GM19043 (cell line): ENCODE results near the gene VPS35L.
"Not testable (repeated sequence)": the region's sequence is repeated elsewhere in the genome, so short reads cannot be mapped to it uniquely, and the experiment has no call there.

Experiments used
- ATAC-seq: cut with Tn5 transposase; IDR thresholded peaks from one replicate; pipeline ENCODE4 v1.9.1; 2021; ENCODE audit warnings: low read depth; ENCODE audit not compliant: unreplicated experiment

VPS35L gene

DNA sequence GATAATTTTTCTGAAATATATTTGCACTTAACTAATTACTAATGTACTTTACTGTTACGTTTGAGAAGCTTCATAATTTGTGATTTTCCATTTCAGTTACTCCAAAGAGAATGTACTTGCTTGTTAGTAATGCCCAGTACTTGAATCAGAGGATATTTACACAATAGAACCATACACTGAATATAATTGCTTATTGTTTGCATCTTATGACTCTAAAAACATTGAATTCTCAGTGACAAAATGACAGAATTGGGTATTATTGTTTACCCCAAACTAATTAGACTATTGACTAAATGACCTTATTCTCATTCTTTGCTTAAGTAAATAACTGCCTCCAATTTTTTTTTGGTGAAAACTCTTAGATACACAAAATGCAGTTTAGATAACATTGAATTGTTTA lies 22.9 kb upstream of the VPS35L start:
- ATAC-seq = no peak

DNA sequence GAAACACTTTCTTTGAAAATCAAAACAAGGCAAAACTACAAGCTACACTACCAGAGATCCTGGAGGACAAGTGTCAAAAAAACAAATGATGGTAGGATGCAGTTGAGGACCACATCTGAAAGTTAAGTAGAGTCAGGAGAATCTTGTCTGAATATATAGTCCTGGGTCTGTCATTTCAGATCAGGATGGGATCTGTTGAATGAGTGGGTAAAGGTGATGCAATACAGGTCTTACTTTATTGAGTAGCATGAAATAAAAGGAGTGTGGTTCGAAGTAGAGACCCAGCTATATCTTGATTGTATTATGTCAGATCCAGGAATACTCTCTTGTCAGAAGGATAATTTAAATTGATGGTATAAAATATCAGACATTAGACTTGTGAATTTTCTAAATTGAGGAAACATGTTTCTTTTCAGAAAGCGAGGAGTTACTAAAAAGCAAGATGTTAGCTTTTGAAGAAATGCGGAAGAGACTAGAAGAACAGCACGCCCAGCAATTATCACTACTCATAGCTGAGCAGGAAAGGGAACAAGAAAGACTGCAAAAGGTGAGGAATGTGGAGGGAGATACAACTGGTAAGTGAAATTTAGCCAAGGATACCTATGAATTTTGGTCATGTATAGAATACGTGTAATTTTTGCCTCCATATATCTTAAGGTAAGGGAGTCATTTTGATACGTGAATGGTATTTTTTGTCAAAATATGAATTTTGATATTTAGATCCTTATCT lies 15.1 kb upstream of the VPS35L start:
- no peak for ATAC-seq

DNA sequence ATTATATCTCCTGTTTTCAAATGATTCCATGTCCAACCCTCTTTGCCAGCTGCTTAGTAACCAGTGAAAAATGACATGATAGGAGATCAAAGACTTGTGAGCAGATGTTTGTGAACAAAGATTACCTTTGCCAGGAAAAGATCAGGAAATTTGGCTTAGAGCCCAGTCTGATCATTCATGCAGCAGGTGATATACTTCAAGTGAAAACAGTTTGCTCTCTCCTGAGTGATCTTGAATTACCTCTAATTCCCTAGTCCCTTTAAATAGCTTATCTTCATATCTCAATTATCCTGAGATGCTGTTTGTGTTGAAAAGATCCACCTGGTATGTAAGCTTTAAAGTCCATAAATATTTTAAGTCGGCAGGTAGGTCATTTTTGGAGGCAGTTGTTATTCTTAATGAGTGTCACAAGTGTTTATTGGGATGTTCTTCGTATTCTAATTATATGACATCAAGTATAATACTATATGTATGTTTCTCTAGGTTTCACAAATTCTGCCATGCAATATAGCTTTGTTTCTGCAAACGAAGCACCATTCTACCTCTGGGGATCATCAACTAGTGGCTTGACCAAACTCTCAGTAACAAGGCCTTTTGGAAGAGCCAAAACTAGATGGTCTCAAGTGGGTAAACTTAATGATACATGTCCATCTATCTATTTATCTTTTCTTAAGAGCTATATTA lies 13.2 kb upstream of the VPS35L start:
- no peak for ATAC-seq

DNA sequence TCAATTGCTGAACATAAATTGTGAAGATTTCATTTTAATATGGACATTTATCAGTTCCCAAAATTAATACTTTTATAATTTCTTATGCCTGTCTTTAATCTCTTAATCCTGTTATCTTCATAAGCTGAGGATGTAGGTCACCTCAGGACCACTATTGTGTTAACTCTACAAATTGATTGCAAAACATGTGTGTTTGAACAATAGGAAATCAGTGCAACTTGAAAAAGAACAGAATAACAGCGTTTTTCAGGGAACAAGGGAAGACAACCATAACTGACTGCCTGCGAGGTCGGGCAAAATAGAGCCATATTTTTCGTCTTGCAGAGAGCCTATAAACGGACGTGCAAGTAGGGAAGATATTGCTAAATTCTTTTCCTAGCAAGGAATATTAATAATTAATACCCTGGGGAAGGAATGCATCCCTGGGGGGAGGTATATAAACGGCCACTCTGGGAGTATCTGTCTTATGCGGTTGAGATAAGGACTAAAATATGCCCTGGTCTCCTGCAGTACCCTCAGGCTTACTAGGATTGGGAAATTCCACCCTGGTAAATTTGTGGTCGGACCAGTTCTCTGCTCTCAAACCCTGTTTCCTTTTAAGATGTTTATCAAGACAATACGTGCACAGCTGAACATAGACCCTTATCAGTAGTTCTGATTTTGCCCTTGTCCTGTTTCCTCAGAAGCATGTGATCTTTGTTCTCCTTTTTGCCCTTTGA lies 12.1 kb upstream of the VPS35L start:
- not testable (repeated sequence) for ATAC-seq

DNA sequence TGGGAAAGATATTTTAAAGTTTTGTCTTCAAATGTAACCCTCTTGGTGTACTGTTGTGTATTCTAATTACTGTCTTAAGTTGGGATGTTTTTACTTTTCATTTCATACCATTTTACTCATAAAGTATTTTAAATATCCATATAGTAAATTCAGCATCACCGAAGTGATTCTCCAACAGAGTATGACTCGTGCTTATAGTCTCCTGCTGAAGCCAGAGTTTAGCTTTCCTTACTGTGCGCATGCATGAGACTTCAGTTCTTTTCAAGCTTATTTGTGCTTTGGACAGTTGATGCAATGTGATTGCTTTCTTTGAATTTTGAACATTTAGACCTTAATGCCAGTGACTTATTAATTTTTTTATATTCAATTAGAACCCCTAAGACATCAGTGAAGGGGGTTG lies 7.4 kb upstream of the VPS35L start:
- no peak for ATAC-seq

DNA sequence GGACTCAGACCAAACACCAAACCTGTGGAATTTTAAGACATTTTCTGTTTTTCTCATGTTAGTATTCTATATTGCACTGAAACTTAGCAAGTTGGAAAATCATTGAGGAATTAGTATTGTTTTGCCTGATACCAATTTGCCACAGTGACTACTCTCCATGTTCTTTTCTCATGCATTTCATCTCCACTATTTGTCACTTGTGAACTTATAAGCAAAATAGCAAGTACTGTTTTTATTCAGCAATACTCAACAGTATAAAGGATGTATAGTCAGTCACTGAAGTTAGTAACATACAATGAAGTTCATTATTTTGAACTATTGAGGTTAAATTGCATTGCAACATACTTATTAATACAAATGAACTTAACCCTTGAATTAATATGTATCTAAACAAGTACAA lies 5.8 kb upstream of the VPS35L start:
- no peak for ATAC-seq

DNA sequence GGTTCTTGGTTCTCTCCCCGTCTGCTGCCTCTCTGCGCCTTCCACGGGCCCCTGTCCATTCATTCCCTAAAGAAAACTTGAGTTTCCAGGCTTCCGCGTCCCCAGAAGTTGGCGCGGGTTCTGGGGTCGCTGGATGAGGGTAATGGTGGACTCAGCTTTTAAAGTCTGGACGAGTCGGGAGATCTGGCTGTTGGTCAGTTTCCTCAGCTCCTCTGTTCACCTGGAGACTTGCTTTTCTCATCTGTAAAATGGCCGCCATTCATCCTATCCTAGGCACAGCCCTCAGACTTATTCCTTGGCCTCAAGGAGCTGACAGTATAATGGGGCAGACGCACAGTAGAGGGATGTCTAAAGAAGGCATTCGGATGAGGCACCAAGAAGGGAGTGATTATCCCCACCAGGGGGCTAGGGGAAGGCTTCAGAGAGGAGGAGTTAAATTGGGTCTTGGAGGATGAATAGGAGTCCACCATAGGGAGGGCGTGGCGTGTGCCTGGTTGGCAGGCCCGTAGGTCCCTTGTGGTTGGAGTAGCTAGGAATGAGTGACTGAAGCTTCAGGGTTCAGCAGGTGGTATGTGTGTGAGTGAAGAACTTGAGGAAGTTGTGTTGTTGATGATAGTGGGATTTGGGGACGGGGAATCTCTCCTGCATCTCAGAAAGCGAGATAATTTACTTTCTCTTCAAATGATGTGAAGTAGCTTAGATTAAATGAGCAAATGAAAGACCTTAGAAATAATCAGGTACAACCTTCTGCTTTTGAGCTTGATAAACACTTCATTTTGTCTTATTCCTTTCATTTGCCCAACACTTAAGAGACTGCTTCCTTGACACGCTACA lies 652 bp downstream of the VPS35L start:
- no peak for ATAC-seq

DNA sequence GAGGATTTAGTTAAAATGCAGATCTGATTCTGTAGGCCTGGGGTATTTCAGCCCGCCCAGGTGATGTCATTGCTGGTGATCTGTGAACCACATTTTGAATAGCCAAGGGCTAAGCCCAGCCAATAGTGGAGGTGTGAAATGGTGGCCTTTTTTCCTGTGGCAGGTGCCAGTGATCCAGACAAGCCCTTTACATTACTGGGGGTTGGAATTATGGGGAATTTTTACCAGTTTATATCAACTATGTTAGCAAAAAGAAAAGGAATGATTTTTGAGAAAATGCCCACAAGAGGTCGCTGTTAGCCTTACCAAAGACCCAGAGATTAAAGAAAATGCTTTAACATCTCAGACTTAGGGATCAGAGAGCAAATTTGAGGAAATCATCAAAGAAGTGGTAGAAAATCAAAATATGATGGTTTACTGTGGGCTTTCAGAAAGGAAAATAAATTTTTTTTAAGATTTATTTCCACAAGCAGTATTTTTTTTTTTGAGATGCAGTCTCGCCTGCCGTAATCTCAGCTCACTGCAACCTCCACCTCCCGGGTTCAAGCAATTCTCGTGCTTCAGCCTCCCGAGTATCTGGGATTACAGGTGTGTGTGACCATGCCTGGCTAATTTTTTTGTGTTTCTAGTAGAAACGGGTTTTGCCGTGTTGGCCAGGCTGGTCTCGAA lies 3.9 kb downstream of the VPS35L start:
- ATAC-seq = no peak

DNA sequence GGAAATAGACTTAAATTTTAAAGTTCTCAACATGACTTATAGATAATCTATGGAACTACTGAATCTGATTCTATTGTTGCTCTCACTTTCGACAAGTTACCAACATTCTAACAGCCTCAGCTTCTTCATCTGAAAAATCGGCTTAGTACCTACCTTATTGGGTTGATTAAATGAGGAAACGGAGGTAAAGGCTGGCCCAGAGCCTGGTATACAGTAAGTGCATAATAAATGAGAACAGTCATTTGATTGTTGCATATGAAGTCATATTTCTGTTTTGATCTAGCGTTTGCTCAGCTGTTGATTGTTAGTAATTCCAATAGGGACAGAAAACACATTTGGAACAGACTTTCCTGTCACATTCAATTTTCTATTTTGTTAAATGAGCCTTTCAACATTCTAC lies 4.6 kb downstream of the VPS35L start:
- ATAC-seq = no peak

DNA sequence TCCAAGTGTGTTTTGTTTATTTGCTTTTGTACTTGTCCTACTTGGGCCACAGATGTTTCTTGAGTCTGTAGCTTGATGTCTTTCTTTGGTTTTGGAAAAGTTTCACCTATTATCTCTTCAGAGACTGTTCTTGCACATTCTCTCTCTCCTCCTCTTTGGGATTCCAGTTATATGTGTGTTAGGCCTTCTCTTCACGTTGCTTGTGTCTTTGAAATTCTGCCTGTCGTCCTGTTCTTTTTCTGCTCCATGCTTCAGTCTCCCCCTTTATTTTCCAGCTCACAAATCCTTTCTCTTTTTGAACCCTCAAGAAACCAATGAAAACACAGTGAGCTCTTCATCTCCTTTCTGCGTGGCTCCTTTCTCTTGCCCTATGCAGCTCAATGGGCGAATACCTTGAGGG lies 7.9 kb downstream of the VPS35L start:
- ATAC-seq = no peak

DNA sequence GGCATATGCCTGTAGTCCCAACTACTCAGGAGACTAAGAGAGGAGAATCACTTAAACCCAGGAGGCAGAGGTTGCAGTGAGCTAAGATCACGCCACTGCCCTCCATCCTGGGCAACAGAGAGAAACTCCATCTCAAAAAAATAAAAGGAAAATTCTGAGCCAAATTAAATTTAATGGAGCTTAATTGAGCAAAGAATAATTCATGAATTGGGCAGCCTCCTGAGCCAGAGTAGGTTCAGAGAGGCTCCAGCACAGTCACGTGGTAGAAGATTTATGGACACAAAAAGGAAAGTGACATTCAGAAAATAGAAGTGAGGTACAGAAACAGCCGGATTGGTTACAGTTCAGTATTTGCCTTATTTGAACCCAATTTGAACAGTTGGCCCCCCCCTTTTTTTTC lies 10.9 kb downstream of the VPS35L start:
- ATAC-seq = no peak

DNA sequence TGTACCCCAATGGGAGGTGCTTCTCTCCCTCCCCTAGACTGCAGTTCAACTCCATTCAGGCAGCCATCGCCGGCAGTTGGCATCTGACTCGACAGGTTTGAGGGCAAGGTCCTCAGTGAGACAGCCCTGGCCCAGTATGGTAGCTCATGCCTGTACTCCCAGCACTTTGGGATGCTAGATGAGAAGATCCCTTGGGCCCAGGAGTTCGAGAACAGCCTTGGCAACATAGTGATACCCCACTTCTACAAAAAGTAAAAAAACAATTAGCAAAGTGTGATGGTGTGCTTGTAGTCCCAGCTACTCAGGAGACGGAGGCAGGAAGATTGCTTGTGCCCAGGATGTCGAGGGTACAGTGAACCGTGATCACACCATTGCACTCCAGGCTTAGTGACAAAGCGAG lies 12.1 kb downstream of the VPS35L start:
- no peak for ATAC-seq

DNA sequence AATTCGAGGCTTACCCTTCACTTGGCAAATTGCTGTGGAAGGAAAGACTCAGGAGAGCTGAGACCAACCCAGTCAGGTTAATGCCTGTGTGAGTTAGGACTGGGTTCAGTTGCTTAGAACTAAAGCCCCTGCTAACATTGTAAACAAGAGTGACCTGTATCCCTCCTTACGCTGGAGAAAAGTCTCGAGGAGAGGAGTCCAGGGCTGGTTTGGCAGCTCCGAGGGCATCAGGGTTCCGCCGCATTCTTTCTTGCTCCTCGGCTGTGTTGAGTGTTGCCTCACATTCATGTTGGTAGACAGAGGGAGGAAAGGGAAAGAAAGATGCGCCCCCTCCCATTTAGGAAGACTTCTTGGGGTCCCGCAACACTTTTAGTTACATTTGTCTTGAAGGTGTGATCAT lies 18.5 kb downstream of the VPS35L start:
- no peak for ATAC-seq

DNA sequence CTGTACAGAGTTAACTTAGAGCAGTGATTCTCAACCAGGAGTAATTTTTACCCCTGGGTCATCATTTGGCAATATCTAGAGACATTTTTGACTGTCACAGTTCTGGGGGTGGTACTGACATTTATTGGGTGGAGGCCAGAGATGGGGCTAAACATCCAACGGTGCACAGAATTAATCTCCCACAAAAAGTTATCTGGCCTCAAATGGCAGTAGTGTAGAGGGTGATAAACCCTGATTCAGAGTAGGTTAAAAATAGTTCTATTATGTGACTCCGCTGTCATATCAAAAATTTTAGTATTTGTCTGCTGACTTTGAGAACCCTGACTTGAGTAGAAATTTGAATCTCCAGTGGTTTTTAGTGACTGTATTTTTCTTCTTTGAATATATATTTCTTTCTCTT lies 19.1 kb downstream of the VPS35L start:
- ATAC-seq = no peak

DNA sequence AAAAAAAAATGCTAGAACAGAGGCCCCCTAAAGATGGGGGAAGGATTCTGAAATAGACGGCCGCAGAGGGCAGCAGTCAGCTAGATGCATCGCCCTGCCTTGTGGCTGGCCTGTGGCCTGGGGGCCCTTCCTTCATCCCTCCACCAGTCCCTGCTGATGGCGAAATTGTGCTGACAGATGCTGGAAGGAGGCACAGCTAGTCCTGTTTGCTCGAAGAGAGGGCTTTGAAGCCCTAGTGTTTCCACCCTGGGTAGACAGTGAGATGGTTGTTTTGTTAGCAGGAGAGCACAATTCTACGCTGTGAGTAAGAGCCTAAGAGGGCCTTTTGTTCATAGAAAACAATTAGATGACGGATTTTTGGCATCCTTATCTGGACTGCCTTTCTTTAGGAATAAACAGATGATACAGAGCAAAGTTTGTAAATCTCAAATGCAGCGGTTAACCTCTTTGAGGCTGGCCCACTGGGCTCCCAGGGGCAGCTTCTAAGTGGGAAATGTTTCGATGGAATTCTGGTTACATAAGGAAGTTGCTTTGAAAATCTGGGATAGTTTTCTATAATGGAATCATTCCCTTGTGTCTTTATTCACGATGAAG lies 23.0 kb downstream of the VPS35L start:
- ATAC-seq = no peak

DNA sequence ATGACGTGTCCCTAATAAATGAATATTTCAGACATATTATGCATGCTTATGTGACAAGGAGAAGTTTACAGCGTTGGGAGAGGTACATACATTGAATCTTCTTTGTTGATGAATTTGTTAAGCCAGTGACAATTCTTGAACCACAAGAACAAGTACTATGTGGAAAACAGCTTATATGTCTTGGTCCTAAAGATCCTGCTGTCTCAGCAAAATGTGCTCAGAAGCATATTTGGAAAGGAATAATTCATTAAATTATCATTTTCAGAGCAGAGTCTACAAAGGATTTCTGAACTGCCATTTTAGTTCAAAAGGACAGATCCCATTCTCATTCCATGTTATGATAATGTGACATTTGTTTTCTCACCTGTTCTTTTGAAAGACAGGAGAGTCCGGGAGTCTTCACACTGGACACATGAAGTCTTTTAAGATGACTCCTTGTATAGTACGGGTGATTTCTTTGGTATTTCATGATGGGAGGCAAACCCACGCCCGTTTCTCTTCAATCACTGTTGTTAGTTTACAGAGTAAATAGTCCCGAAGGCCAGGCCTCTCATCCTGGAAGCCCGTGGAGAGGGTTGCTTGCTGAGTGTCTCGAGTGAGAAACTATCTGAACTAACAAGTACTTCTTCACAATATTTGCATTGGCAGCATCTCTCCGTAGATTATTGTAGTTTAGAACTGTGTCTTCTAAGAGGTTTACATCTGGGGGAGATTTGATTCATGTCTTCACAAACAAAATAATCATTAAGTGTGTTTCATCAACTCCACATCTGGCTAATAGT lies 26.7 kb downstream of the VPS35L start:
- ATAC-seq = no peak

DNA sequence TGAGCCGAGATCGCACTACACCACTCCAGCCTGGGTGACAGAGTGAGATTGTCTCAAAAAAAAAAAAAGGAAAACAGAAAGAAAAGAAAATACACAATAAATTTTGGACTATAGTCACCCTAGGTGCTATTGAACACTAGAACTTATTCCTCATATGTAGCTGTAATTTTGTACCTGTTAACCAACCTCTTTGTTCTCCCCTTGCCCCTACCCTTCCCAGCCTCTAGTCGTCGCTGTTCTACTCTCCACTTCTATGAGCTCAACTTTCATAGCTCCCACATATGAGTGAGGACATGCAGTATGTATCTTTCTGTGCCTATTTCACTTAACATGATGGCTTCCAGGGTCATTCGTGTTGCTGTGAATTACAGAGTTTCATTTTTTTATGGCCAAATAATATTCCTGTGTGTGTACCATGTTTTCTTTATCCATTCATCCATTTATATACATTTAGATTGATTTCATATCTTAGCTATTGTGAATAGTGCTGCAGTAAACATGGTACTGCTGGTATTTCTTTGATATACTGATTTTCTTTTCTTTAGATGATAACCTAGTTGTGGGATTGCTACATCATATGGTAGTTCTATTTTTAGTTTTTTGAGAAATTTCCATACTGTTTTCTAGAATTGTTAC lies 28.3 kb downstream of the VPS35L start:
- ATAC-seq = no peak

DNA sequence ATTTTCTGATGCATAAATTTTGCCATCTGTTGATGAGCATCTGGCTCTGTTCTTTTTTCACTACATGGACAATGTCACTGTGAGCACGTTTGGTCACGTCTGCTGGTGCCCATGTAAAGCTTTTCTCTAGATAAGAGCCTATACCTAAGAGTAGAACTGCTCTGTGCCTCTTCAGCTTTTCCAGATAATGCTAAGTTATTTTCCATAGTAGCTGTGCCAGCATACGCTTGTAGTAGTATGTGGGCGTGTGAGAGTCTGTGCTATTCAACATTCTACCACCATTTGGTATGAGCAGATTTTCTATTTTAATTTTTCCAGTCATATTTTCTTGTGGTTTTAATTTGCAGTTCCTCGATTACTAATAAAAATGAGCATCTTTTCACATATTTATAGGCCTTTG lies 33.2 kb downstream of the VPS35L start:
- ATAC-seq = no peak

DNA sequence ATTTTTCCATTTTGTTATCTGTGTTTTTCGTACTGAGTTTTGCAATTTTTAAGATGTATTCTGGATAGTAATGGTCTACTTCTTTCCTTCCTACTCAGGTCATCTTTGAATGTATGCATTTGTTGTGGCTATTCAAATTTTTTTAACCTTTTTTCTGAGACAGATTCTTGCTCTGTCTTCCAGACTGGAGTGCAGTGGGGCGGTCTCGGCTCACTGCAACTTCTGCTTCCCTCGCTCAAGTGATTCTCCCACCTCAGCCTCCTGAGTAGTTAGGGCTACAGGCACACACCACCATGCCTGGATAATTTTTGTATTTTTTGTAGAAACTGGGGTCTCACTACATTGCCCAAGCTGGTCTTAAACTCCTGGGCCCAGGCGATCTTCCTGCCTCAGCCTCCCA lies 33.6 kb downstream of the VPS35L start:
- ATAC-seq = no peak
